GM10248 (cell line): ENCODE results near the gene SPAG16.

Experiments
- CTCF ChIA-PET: fragments of 300-600 bp; sonication (Branson Sonifier 250); formaldehyde crosslinking; extraction: SDS; loops from one replicate; lab custom pipeline; 2021; ENCODE audit warnings: antibody characterized with exemption; lab: Yijun Ruan, JAX
- POLR2A ChIA-PET: fragments of 350-650 bp; sonication (Branson Sonifier 250); formaldehyde crosslinking; extraction: SDS; loops from one replicate; lab custom pipeline; 2020; ENCODE audit warnings: antibody characterized with exemption; lab: Yijun Ruan, JAX
- DNase-seq: peaks from one replicate; pipeline ENCODE4 v3.0.0; 2012; ENCODE audit errors: extremely low spot score
- TF ChIP-seq, protein P1 (sequence below): IDR thresholded peaks from 2 replicates; pipeline ENCODE4 v1.5.1; 2012; ENCODE audit warnings: mild to moderate bottlenecking, low read depth; ENCODE audit errors: extremely low read depth, missing control alignments, control extremely low read depth

Gene SPAG16

DNA sequence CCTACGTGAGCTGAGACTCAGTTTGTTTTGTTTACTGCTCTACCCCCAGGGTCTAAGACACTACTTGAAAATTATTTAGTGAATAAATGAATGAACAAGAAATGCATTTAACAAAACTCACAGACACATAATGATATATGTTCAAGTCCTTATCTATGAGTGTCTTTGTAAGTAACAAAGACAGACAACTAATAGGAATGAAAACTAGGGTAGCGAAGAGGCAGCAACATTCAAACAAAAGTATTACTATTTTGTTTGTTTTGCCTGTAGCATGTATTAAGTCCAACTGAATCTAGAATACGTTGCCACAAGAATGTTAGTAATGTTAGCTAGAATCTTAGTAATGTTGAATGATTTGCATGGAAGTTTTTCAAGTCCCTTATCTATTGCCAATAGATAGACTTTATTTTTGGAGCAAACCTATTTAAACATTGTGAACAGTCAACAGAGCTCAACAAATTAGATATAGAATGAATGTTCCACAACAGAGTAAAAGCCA is 981.8 kb downstream of the SPAG16 start:
- TF ChIP-seq, protein P1, sequence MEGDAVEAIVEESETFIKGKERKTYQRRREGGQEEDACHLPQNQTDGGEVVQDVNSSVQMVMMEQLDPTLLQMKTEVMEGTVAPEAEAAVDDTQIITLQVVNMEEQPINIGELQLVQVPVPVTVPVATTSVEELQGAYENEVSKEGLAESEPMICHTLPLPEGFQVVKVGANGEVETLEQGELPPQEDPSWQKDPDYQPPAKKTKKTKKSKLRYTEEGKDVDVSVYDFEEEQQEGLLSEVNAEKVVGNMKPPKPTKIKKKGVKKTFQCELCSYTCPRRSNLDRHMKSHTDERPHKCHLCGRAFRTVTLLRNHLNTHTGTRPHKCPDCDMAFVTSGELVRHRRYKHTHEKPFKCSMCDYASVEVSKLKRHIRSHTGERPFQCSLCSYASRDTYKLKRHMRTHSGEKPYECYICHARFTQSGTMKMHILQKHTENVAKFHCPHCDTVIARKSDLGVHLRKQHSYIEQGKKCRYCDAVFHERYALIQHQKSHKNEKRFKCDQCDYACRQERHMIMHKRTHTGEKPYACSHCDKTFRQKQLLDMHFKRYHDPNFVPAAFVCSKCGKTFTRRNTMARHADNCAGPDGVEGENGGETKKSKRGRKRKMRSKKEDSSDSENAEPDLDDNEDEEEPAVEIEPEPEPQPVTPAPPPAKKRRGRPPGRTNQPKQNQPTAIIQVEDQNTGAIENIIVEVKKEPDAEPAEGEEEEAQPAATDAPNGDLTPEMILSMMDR, result no peak
- CTCF ChIA-PET, result no interaction called here

DNA sequence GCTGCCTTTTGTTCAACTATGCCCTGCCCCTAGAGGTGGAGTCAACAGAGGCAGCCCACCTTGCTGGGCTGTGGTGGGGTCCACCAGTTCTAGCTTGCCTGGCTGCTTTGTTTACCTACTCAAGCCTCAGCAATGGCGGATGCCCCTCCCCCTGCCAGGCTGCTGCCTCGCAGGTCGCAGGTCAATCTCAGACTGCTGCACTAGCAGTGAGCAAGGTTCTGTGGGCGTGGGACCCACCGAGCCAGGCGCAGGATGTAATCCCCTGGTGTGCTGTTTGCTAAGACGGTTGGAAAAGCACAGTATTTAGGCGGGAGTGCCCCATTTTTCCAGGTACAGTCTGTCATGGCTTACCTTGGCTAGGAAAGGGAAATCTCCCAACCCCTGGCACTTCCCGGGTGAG is 993.6 kb downstream of the SPAG16 start:
- DNase-seq, result no peak
- TF ChIP-seq, protein P1, result no peak
- ChIA-PET POLR2A (no interaction called here), CTCF (no interaction called here)

More for the DNA sequence above, 981.8 kb downstream of the SPAG16 start:
- no peak for DNase-seq
- POLR2A ChIA-PET, result no interaction called here

DNA sequence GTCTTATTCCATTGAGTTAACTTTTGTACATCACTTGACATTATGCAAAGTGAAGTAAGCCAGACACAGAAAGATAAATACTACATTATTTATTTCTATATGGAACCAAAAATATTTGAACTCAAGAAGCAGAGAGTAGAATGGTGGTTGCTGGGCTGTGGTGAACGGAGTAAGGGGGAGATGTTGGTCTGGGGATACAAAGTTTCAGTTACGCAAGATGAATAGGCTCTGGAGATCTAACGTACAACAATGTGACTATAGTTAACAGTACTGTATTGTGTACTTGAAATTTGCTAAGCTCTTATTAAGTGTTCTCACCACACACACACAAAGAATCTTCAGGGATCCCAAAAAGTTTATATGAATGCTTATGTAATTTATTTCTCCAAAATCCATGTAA is 1001.7 kb downstream of the SPAG16 start:
- TF ChIP-seq, protein P1, result no peak
- ChIA-PET POLR2A (no interaction called here), CTCF (no interaction called here)
- DNase-seq, result no peak

DNA sequence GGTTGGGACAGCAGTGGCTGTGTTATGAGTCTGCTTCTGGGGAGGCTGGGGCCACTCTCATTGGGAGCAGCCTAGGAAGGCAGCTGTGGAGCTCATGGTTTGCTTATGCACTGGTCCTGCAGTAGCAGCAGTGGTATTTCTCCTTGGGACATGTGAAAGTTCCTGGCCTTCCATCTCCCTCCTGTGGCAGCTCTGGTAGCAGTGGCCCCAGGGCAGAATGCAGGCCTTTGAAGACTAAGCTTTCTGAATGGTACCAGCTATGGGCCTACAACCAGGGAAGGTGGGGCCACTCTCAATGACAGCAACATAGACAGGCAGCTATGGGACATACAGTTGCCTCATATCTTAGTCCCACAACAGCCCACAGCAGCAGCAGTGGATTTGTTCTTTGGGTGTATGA is 1009.3 kb downstream of the SPAG16 start:
- ChIA-PET POLR2A (no interaction called here), CTCF (interaction anchor here (0.9 to 1.6 kb wide), 2 partner anchors 16 to 42 kb away, joined by 3 read pairs; no protein-coding TSS in a partner anchor)
- TF ChIP-seq, protein P1, result no peak
- no peak for DNase-seq

DNA sequence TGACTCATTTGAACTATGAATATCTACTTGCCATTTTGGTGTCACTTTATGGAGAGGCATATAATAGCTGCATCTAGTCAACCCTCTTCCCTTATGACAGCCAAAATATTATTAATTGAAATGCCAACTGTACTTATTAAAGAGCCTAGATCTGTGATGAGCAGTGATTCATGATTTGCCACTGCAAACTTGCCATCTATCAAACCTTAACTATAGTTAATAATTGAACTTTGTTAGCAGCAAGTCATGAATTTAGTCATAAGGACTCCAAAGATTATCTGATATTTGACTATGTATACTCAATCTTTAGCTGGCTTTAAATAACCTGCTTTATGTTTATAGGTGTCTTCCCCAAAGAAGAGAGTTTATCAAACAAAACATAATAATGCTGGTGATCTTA is 1010.2 kb downstream of the SPAG16 start:
- TF ChIP-seq, protein P1, result no peak
- CTCF ChIA-PET, result interaction anchor here (1.6 kb wide), 1 partner anchor 16 kb away, joined by 3 read pairs; no protein-coding TSS in a partner anchor
- POLR2A ChIA-PET, result no interaction called here
- DNase-seq, result no peak

DNA sequence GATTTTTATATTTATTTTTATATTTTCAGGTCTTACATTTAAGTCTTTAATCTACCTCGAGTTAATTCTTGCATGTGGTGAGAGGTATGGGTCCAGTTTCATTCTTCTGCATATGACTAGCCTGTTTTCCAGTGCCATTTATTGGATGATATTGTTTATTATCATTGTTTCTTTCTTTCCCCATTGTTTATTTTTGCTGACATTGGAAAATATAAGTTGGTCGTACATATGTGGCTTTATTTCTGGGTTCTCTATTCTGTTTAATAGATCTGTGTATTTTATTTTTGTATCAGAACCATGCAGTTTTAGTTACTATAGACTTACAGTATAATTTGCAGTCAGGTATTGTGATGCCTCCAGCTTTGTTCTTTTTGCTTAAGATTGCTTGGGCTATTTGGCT is 1013.2 kb downstream of the SPAG16 start:
- ChIA-PET POLR2A (no interaction called here), CTCF (no interaction called here)
- DNase-seq, result no peak
- TF ChIP-seq, protein P1, result no peak
